A549 (cell line): Measurements from ENCODE around the gene CMPK2. TPM values are rescaled to one million over a fixed set of nuclear protein-coding genes. Genes with fewer than 3 reads are reported as not detected.

ENCODE experiments used
- ATAC-seq, 2 experiments: fragments of 200-7000 bp in 1 of 2; fragments of >200 bp in 1 of 2; cut with Nextera tagmentation in 1 of 2; cut with Tn5 transposase in 1 of 2; 3 replicates each; pipeline versions ENCODE4 v1.8.0 to v1.9.1; 2018 to 2020; ENCODE audit warnings: mild to moderate bottlenecking in 1 of 2, moderate library complexity in 1 of 2
- CTCF ChIA-PET: fragments of 300-600 bp; sonication (Branson Sonifier 250); formaldehyde crosslinking; extraction: SDS; loops from one replicate; lab custom pipeline; 2021; ENCODE audit warnings: antibody characterized with exemption, inconsistent platforms; lab: Yijun Ruan, JAX
- POLR2A ChIA-PET: fragments of 350-600 bp; formaldehyde crosslinking; extraction: SDS; loops from one replicate; lab custom pipeline; 2021; ENCODE audit warnings: antibody characterized with exemption, inconsistent platforms; lab: Yijun Ruan, JAX
- DNase-seq, 2 experiments: peaks; one replicate each; pipeline versions ENCODE4 v3.0.0 to v3.0.0-alpha.2; 2011 to 2016; ENCODE audit warnings: low read depth in 1 of 2, low spot score in 1 of 2
- FAIRE-seq: peaks from 2 replicates; lab custom pipeline; 2011; peaks lifted over from hg19 to GRCh38; lab: Jason Lieb, UNC
- H3K27ac ChIP-seq, 2 experiments: fragments of >200 bp; sonication (Bioruptor Twin); formaldehyde crosslinking; 3 replicates each; pipeline ENCODE4 v1.5.1; 2016 to 2017
- H3K4me1 ChIP-seq: fragments of >200 bp; sonication (Bioruptor Twin); formaldehyde crosslinking; 3 replicates; pipeline ENCODE4 v1.6.1; 2016
- H3K4me2 ChIP-seq: fragments of >200 bp; sonication (Bioruptor Twin); formaldehyde crosslinking; 3 replicates; pipeline ENCODE4 v1.6.1; 2016
- H3K4me3 ChIP-seq: fragments of >200 bp; sonication (Bioruptor Twin); formaldehyde crosslinking; 3 replicates; pipeline ENCODE4 v1.5.1; 2016
- H3K9me3 ChIP-seq: fragments of >200 bp; sonication (Bioruptor Twin); formaldehyde crosslinking; 3 replicates; pipeline ENCODE4 v1.6.1; 2016
- BHLHE40 ChIP-seq: IDR thresholded peaks from 2 replicates; pipeline ENCODE4 v1.6.1; 2012; ENCODE audit warnings: low read depth, low read length, inconsistent platforms
- CBX8 ChIP-seq: fragments of 200-600 bp; sonication (generic); IDR thresholded peaks from 2 replicates; pipeline ENCODE4 v1.6.1; 2016
- CEBPB ChIP-seq, 2 experiments: fragments of >200 bp in 1 of 2; sonication (Bioruptor Twin) in 1 of 2; formaldehyde crosslinking in 1 of 2; IDR thresholded peaks; 2 replicates each; pipeline ENCODE4 v1.6.1; 2012 to 2016
- FOXS1 ChIP-seq: fragments of 250-450 bp; sonication (Bioruptor Pico); IDR thresholded peaks from 2 replicates; pipeline ENCODE4 v1.5.0; 2020; ENCODE audit warnings: mild to moderate bottlenecking, moderate library complexity
- GATA3 ChIP-seq: IDR thresholded peaks from 2 replicates; pipeline ENCODE4 v1.6.1; 2012; ENCODE audit warnings: borderline replicate concordance
- HDAC2 ChIP-seq: fragments of 200-600 bp; sonication (generic); IDR thresholded peaks from 2 replicates; pipeline ENCODE4 v1.6.1; 2016
- HOXA7 ChIP-seq: fragments of 250-450 bp; sonication (Bioruptor Pico); IDR thresholded peaks from 2 replicates; pipeline ENCODE4 v1.5.0; 2020; ENCODE audit warnings: mild to moderate bottlenecking, moderate library complexity
- KDM1A ChIP-seq: fragments of 200-600 bp; sonication (generic); IDR thresholded peaks from 2 replicates; pipeline ENCODE4 v1.6.1; 2016; ENCODE audit warnings: low read depth, mild to moderate bottlenecking
- KDM5A ChIP-seq: fragments of 200-600 bp; sonication (generic); IDR thresholded peaks from 2 replicates; pipeline ENCODE4 v1.6.1; 2016; ENCODE audit warnings: antibody characterized with exemption, mild to moderate bottlenecking
- MAFK ChIP-seq: fragments of 450-650 bp; IDR thresholded peaks from 2 replicates; pipeline ENCODE4 v1.6.1; 2014; ENCODE audit not compliant: partially characterized antibody
- MAZ ChIP-seq: fragments of 150-350 bp; IDR thresholded peaks from 2 replicates; pipeline ENCODE4 v1.6.1; 2014; ENCODE audit warnings: antibody characterized with exemption, low read depth, low read length, borderline replicate concordance
- NR3C1 ChIP-seq: fragments of >200 bp; sonication (Bioruptor Twin); formaldehyde crosslinking; IDR thresholded peaks from 3 replicates; pipeline ENCODE4 v1.6.1; 2017
- POLR2A ChIP-seq: IDR thresholded peaks from 2 replicates; pipeline ENCODE4 v1.6.1; 2012; ENCODE audit warnings: mild to moderate bottlenecking, low read length
- POLR2AphosphoS2 ChIP-seq: conservative IDR thresholded peaks from 2 replicates; pipeline ENCODE4 v1.6.1; 2012; ENCODE audit warnings: low read length, improper control_type of control experiment, inconsistent platforms
- RAD21 ChIP-seq, 2 experiments: fragments of >200 bp in 1 of 2; sonication (Bioruptor Twin) in 1 of 2; formaldehyde crosslinking in 1 of 2; IDR thresholded peaks in 1 of 2; conservative IDR thresholded peaks in 1 of 2; 2 replicates in 1 of 2; 3 replicates in 1 of 2; pipeline ENCODE4 v1.6.1; 2012 to 2018; ENCODE audit warnings: inconsistent platforms in 1 of 2
- RARB ChIP-seq: fragments of 250-450 bp; sonication (Bioruptor Pico); IDR thresholded peaks from 2 replicates; pipeline ENCODE4 v1.8.0; 2021; ENCODE audit warnings: mild to moderate bottlenecking, moderate library complexity
- RFX5 ChIP-seq: fragments of 450-650 bp; IDR thresholded peaks from 2 replicates; pipeline ENCODE4 v1.7.1; 2014; ENCODE audit warnings: antibody characterized with exemption, mild to moderate bottlenecking, moderate library complexity
- SREBF2 ChIP-seq: fragments of 450-650 bp; IDR thresholded peaks from 2 replicates; pipeline ENCODE4 v1.6.1; 2014; ENCODE audit warnings: mild to moderate bottlenecking, moderate library complexity
- TFCP2L1 ChIP-seq: fragments of 250-450 bp; sonication (Bioruptor Pico); IDR thresholded peaks from 2 replicates; pipeline ENCODE4 v1.5.0; 2021; ENCODE audit warnings: mild to moderate bottlenecking
- TP53 ChIP-seq: fragments of 250-450 bp; sonication (Bioruptor Pico); IDR thresholded peaks from 2 replicates; pipeline ENCODE4 v1.5.0; 2021; ENCODE audit warnings: mild to moderate bottlenecking, moderate library complexity
- ZC3H11A ChIP-seq: fragments of 450-650 bp; IDR thresholded peaks from 2 replicates; pipeline ENCODE4 v1.6.1; 2014; ENCODE audit warnings: antibody characterized with exemption, mild to moderate bottlenecking
- ZFP36 ChIP-seq: fragments of 450-650 bp; IDR thresholded peaks from 2 replicates; pipeline ENCODE4 v1.6.1; 2014; ENCODE audit warnings: borderline replicate concordance; ENCODE audit not compliant: partially characterized antibody
- WGBS: methylation state at CpG from one replicate; pipeline ENCODE4 v1.1.6; 2017; ENCODE audit errors: missing lambda C conversion rate; 5-methylcytosine and 5-hydroxymethylcytosine counted together
- polyA plus RNA-seq, 4 experiments: library from polyadenylated mRNA; depleted of rRNA in 3 of 4; stranded (reverse); fragments of >200 nt; fragmentation: RNase III in 1 of 4; extraction: RNeasy Plus Mini Kit Qiagen cat#74134 plus additional on column Dnase treatment in 1 of 4; gene quantifications; 2 replicates in 3 of 4; 3 replicates in 1 of 4; pipeline ENCODE4 v1.2.3, GENCODE V29; 2011 to 2017
- TF ChIP-seq, protein P1 (sequence below): fragments of >200 bp; sonication (Bioruptor Twin); formaldehyde crosslinking; IDR thresholded peaks from 3 replicates; pipeline ENCODE4 v1.5.1; 2016
- TF ChIP-seq, protein P2 (sequence below): IDR thresholded peaks from 2 replicates; pipeline ENCODE4 v1.6.1; 2012

Gene CMPK2
- polyA plus RNA-seq, 2 of the 4 experiments (the other 2 are of a cell fraction) = 0.12 to 0.41 TPM

GRCh38 chr2:6855860-6856547, 9.7 kb downstream of the CMPK2 start:
- Histone ChIP-seq H3K4me1 (0 out of 3 replicates have a peak, but pooled peaks cover 9% of the 10 kb centered on the region), H3K27ac (no peak overlapping the region), H3K9me3 (peaks cover 22% of the 10 kb centered on the region; the same call in 2 of the 3 replicates), H3K4me3 (no peak overlapping the region), H3K4me2 (no peak overlapping the region; the same call in 2 of the 3 replicates)
- ATAC-seq = peak in 1 of 2 experiments; percentile 64; a peak in 3 of 6 replicates
- POLR2A ChIA-PET = no interaction called here
- DNase-seq = no peak
- CTCF ChIA-PET = no interaction called here
- FAIRE-seq = no peak
- TF ChIP-seq MAZ = no peak
- no peak for TF ChIP-seq KDM1A
- TF ChIP-seq RARB (CRISPR knock-in tag) = no peak
- no peak for TF ChIP-seq ZFP36
- TF ChIP-seq POLR2AphosphoS2 = no peak
- no peak for TF ChIP-seq NR3C1
- no peak for TF ChIP-seq CEBPB (IDR thresholded peaks at IDR 0.05)
- TF ChIP-seq BHLHE40 = no peak
- no peak for TF ChIP-seq HOXA7

DNA sequence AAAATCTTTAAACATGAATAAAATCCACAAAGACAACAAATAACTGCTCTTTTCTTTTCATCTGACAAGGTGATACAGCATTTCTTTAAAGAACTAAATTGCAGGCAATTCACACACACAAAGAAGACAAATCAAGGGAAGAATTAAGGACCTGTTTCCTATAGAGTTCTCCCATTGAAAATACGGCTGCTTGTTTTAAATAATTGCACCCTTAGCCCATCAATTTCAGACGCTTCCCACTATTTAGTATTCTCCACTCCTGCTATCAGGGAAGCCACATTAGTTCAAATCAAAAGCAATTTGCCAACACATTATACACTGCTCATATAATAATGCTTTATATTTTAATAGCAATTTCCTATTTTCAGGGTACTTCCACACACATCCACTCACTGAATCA, 11.3 kb downstream of the CMPK2 start:
- TF ChIP-seq FOXS1 (CRISPR knock-in tag) = no peak
- Histone ChIP-seq H3K4me3 (no peak overlapping the region), H3K27ac (no peak overlapping the region), H3K4me2 (no peak overlapping the region), H3K4me1 (0 out of 3 replicates have a peak, but pooled peaks cover 9% of the 10 kb centered on the region), H3K9me3 (peaks cover 15% of the 10 kb centered on the region; the same call in 1 of the 3 replicates)
- ATAC-seq (no peak), DNase-seq (no peak), FAIRE-seq (no peak)
- CTCF ChIA-PET = no interaction called here
- 12% methylated on average over 2 of the region's 2 CpGs for WGBS
- POLR2A ChIA-PET = no interaction called here

GRCh38 chr2:6852195-6852594, 13.5 kb downstream of the CMPK2 start:
- ATAC-seq = no peak
- WGBS = 14% methylated on average over 2 of the region's 2 CpGs
- no peak for FAIRE-seq

DNA sequence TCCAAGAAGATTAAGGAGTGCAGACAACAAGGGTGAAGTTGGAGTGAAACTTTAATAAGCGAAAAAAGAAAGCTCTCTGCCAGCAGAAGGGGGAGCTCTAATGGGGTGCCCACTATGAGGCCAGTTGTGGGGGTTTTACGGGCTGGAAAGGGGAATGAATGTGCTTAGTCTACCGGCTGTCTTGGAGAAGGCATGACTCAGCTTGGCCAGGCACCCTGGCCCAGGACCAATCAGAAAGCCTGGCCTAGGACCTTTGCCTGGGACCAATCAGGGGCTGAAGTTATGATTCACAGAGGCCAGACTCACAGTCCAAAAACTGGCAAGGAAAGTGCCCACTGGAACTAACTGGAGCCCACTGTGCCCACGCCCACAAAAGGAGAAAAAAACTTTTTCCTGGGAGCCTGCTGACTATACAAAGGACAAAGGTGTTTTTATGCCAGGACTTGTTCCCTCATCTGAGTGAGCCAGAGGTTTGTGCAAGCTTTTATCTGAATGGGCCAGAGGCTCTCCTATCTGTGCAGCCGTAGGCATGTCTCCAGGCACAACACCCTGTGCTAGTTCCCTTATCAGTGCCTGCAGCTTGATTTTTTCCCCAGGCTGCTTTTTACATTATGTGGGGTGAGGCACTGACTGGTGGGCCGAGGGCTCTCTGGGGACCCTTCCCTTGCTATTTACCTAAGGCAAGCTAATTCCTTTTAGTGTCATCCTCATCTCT, 18.6 kb downstream of the CMPK2 start:
- Histone ChIP-seq H3K27ac (0 out of 6 replicates have a peak overlapping the region, but pooled peaks of 1 of the 2 experiments have one; percentile 5), H3K4me2 (0 out of 3 replicates have a peak overlapping the region, but pooled peaks have one; percentile 1), H3K4me1 (no peaks in the 10 kb centered on the region), H3K9me3 (peaks cover 23% of the 10 kb centered on the region; the same call in 2 of the 3 replicates), H3K4me3 (no peak overlapping the region)
- no peak for FAIRE-seq
- DNase-seq = peak in 1 of 2 experiments; percentile 32
- peak; percentile 70 to 75 for ATAC-seq
- ChIA-PET CTCF (interaction anchor here (0.7 to 3.3 kb wide), 6 partner anchors 11 to 197 kb away, joined by 3 to 15 read pairs (median 3); no protein-coding TSS in a partner anchor), POLR2A (no interaction called here)
- TF ChIP-seq SREBF2 (no peak), RAD21 (conservative IDR thresholded peaks at IDR 0.05 in 1 of 2, IDR thresholded peaks at IDR 0.05 in 1 of 2) (no peak), MAFK (no peak), HDAC2 (no peak), CEBPB (IDR thresholded peaks at IDR 0.05) (no peak), CBX8 (no peak), POLR2A (no peak), KDM5A (no peak), GATA3 (no peak), ZC3H11A (no peak), KDM1A (no peak), TP53 (CRISPR knock-in tag) (no peak), MAZ (no peak), TFCP2L1 (CRISPR knock-in tag) (no peak)
- TF ChIP-seq, protein P1, sequence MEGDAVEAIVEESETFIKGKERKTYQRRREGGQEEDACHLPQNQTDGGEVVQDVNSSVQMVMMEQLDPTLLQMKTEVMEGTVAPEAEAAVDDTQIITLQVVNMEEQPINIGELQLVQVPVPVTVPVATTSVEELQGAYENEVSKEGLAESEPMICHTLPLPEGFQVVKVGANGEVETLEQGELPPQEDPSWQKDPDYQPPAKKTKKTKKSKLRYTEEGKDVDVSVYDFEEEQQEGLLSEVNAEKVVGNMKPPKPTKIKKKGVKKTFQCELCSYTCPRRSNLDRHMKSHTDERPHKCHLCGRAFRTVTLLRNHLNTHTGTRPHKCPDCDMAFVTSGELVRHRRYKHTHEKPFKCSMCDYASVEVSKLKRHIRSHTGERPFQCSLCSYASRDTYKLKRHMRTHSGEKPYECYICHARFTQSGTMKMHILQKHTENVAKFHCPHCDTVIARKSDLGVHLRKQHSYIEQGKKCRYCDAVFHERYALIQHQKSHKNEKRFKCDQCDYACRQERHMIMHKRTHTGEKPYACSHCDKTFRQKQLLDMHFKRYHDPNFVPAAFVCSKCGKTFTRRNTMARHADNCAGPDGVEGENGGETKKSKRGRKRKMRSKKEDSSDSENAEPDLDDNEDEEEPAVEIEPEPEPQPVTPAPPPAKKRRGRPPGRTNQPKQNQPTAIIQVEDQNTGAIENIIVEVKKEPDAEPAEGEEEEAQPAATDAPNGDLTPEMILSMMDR = no peak
- TF ChIP-seq, protein P2, sequence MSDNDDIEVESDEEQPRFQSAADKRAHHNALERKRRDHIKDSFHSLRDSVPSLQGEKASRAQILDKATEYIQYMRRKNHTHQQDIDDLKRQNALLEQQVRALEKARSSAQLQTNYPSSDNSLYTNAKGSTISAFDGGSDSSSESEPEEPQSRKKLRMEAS = no peak
- WGBS = 9% methylated on average over 6 of the region's 6 CpGs

More at GRCh38 chr2:6852195-6852594, 13.5 kb downstream of the CMPK2 start:
- H3K4me1 ChIP-seq = 0 out of 3 replicates have a peak, but pooled peaks cover 9% of the 10 kb centered on the region
- no peaks in the 10 kb centered on the region for H3K9me3 ChIP-seq
- CTCF ChIA-PET = no interaction called here
- no peak for DNase-seq
- no peak overlapping the region for H3K4me3 ChIP-seq
- TF ChIP-seq POLR2A (no peak), RFX5 (no peak)
- POLR2A ChIA-PET = no interaction called here
- no peak overlapping the region for H3K4me2 ChIP-seq
- H3K27ac ChIP-seq = no peak overlapping the region
